PC-3 (cell line): ENCODE data around the gene RTN4RL2. TPM values are rescaled to one million over a fixed set of nuclear protein-coding genes. Genes with fewer than 3 reads are reported as not detected.

ENCODE experiments used
- ATAC-seq: fragments of 200-7000 bp; cut with Tn5 transposase; 2 replicates; pipeline ENCODE4 v1.9.1; 2020; ENCODE audit warnings: mild to moderate bottlenecking, moderate library complexity
- BruUV-seq: library from RNA; stranded (reverse); fragments of 400-500 nt; replicated peaks from 2 replicates; lab custom pipeline; 2021; lab: Mats Ljungman, UMichigan
- CTCF ChIA-PET: fragments of 300-600 bp; sonication (Branson Sonifier 250); formaldehyde crosslinking; loops from one replicate; lab custom pipeline; 2022; ENCODE audit warnings: antibody characterized with exemption; lab: Charles Lee
- POLR2A ChIA-PET: fragments of 300-600 bp; sonication (Branson Sonifier 250); formaldehyde crosslinking; loops from one replicate; lab custom pipeline; 2022; ENCODE audit warnings: antibody characterized with exemption; ENCODE audit not compliant: unreplicated experiment; lab: Charles Lee
- DNase-seq: peaks from one replicate; pipeline ENCODE4 v3.0.0-alpha.2; 2015
- H2AFZ ChIP-seq: fragments of 300-600 bp; sonication (generic); 2 replicates; pipeline ENCODE4 v1.6.0; 2016; ENCODE audit warnings: antibody characterized with exemption, low read length
- H3F3A ChIP-seq: fragments of 300-600 bp; sonication (generic); one replicate; pipeline ENCODE4 v1.6.0; 2017; ENCODE audit warnings: antibody characterized with exemption, low read length, control low read depth, mild to moderate bottlenecking; ENCODE audit not compliant: unreplicated experiment
- H3K27ac ChIP-seq: fragments of 300-600 bp; sonication (generic); 2 replicates; pipeline ENCODE4 v1.5.1; 2016; ENCODE audit warnings: mild to moderate bottlenecking, low read length
- H3K27me3 ChIP-seq: fragments of 300-600 bp; sonication (generic); 2 replicates; pipeline ENCODE4 v1.6.1; 2016; ENCODE audit warnings: low read length, mixed read lengths
- H3K36me3 ChIP-seq: fragments of 300-600 bp; sonication (generic); 2 replicates; pipeline ENCODE4 v1.6.1; 2016; ENCODE audit warnings: low read depth, mixed run types, low read length, mixed read lengths
- H3K4me1 ChIP-seq: fragments of 300-600 bp; sonication (generic); 2 replicates; pipeline ENCODE4 v1.5.1; 2016; ENCODE audit warnings: low read length; ENCODE audit not compliant: insufficient read depth
- H3K4me2 ChIP-seq: fragments of 300-600 bp; sonication (generic); 2 replicates; pipeline ENCODE4 v1.6.0; 2016; ENCODE audit warnings: low read length
- H3K4me3 ChIP-seq: fragments of 300-600 bp; sonication (generic); 2 replicates; pipeline ENCODE4 v1.5.1; 2016; ENCODE audit warnings: mild to moderate bottlenecking, low read length, mixed read lengths
- H3K79me2 ChIP-seq: fragments of 300-600 bp; sonication (generic); 2 replicates; pipeline ENCODE4 v1.6.1; 2017; ENCODE audit warnings: low read length, mixed read lengths
- H3K9ac ChIP-seq: fragments of 300-600 bp; sonication (generic); 2 replicates; pipeline ENCODE4 v1.6.0; 2016; ENCODE audit warnings: mild to moderate bottlenecking, low read length
- H3K9me2 ChIP-seq: fragments of 300-600 bp; sonication (generic); replicated peaks from 2 replicates; pipeline ENCODE4 v1.6.1; 2016; ENCODE audit warnings: mixed run types, low read length, mixed read lengths
- H3K9me3 ChIP-seq: fragments of 300-600 bp; sonication (generic); 2 replicates; pipeline ENCODE4 v1.6.1; 2016; ENCODE audit warnings: low read length, mixed read lengths
- H4K20me1 ChIP-seq: fragments of 300-600 bp; sonication (generic); 2 replicates; pipeline ENCODE4 v1.6.1; 2016; ENCODE audit warnings: low read length, mixed read lengths
- EZH2 ChIP-seq: fragments of 300-600 bp; sonication (generic); IDR thresholded peaks from one replicate; pipeline ENCODE4 v1.6.1; 2017; ENCODE audit warnings: antibody characterized with exemption, mild to moderate bottlenecking, low read length; ENCODE audit not compliant: unreplicated experiment
- EZH2phosphoT487 ChIP-seq: fragments of 300-600 bp; sonication (generic); IDR thresholded peaks from 2 replicates; pipeline ENCODE4 v1.6.1; 2018; ENCODE audit warnings: mild to moderate bottlenecking, antibody characterized with exemption, low read length, borderline replicate concordance
- intact Hi-C: fragments of 100-400 bp; cut with micrococcal nuclease; formaldehyde crosslinking; loops from 2 replicates; pipeline ENCODE4 v1.9.0; 2023
- total RNA-seq: library from RNA; depleted of rRNA; stranded (reverse); fragments of >200 nt; gene quantifications from 2 replicates; pipeline ENCODE4 v1.2.3, GENCODE V29; 2014
- TF ChIP-seq, protein P1 (sequence below): fragments of 300-600 bp; sonication (generic); conservative IDR thresholded peaks from 2 replicates; pipeline ENCODE4 v1.5.1; 2017; ENCODE audit warnings: antibody characterized with exemption, low read depth, mild to moderate bottlenecking, low read length

Gene RTN4RL2
- total RNA-seq, 1 experiment from 2014 or later = 3.5 TPM

DNA sequence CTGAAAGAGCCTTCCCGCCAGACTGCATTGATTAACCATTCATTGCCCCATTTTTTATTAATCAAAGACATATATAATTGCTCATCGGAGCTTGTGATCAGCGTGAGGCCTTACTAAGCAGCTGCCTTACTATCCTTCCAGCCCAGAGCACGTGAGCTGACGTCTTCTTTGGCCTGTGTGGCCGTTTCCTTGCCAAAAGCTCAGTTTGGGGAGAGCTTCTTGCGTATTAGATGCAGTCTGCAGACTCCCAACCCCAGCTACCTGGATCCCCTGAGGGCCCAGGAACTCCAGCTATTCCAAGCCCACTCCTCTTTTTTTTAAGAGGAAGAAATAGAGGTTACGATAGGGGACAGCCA lies 32.6 kb upstream of the RTN4RL2 start:
- H3K9me2 ChIP-seq = no peaks in the 10 kb centered on the region
- no peak overlapping the region for H3K4me3 ChIP-seq
- peak overlapping the region; percentile 71 for H3K4me2 ChIP-seq
- no peaks in the 10 kb centered on the region for H4K20me1 ChIP-seq
- H3K79me2 ChIP-seq = peaks cover 15% of the 10 kb centered on the region
- H3F3A ChIP-seq = no peaks in the 10 kb centered on the region
- POLR2A ChIA-PET = interaction anchor here (0.9 kb wide), 1 partner anchor 14 kb away, joined by 10 read pairs; no protein-coding TSS in a partner anchor
- CTCF ChIA-PET = interaction anchor here (0.5 kb wide), 1 partner anchor 51 kb away, joined by 6 read pairs; no protein-coding TSS in a partner anchor
- BruUV-seq = no TSS peak
- H3K4me1 ChIP-seq = peaks cover 51% of the 10 kb centered on the region
- ATAC-seq (no peak; the same call in 1 of the 2 replicates), DNase-seq (no peak)
- intact Hi-C loops = loop anchor here (1.0 kb wide), 1 partner anchor 14 kb away; no protein-coding TSS in a partner anchor
- TF ChIP-seq EZH2 = no peak
- TF ChIP-seq, protein P1, sequence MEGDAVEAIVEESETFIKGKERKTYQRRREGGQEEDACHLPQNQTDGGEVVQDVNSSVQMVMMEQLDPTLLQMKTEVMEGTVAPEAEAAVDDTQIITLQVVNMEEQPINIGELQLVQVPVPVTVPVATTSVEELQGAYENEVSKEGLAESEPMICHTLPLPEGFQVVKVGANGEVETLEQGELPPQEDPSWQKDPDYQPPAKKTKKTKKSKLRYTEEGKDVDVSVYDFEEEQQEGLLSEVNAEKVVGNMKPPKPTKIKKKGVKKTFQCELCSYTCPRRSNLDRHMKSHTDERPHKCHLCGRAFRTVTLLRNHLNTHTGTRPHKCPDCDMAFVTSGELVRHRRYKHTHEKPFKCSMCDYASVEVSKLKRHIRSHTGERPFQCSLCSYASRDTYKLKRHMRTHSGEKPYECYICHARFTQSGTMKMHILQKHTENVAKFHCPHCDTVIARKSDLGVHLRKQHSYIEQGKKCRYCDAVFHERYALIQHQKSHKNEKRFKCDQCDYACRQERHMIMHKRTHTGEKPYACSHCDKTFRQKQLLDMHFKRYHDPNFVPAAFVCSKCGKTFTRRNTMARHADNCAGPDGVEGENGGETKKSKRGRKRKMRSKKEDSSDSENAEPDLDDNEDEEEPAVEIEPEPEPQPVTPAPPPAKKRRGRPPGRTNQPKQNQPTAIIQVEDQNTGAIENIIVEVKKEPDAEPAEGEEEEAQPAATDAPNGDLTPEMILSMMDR = no peak
- no peak for TF ChIP-seq EZH2phosphoT487
- H3K9me3 ChIP-seq = no peaks in the 10 kb centered on the region
- peak overlapping the region; percentile 52 for H2AFZ ChIP-seq
- peak overlapping the region; percentile 84 for H3K9ac ChIP-seq
- H3K27ac ChIP-seq = peak overlapping the region; percentile 92
- H3K27me3 ChIP-seq = no peaks in the 10 kb centered on the region
- no peaks in the 10 kb centered on the region for H3K36me3 ChIP-seq

DNA sequence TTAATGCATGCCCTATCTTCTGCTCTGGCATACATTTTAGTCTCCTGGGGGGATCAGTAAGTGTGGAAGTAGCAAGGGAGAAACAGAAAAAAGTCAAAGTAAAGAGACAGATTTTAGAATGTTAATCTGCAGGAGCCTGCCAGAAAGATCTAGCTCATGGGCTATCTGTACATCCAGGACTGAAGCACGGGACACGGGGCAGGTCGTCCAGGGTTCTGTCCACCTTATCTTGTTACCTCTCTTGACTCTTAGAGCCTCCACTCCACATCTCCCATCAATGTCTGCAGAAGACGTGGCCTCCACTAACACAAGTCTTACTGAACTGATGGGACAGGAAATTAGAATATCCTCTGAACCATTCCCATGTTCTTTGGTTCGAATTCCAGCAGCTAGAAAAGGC lies 31.7 kb upstream of the RTN4RL2 start:
- Histone ChIP-seq H3K36me3 (no peaks in the 10 kb centered on the region), H3F3A (no peaks in the 10 kb centered on the region), H3K4me1 (peaks cover 60% of the 10 kb centered on the region), H3K27me3 (no peaks in the 10 kb centered on the region), H3K9ac (no peak overlapping the region), H3K79me2 (peaks cover 15% of the 10 kb centered on the region), H3K4me2 (no peak overlapping the region), H3K4me3 (no peak overlapping the region), H3K27ac (no peak overlapping the region), H3K9me3 (no peaks in the 10 kb centered on the region), H2AFZ (no peak overlapping the region), H4K20me1 (no peaks in the 10 kb centered on the region), H3K9me2 (no peaks in the 10 kb centered on the region)
- no peak for TF ChIP-seq EZH2
- TF ChIP-seq EZH2phosphoT487 = no peak
- TF ChIP-seq, protein P1 = no peak
- ChIA-PET POLR2A (no interaction called here), CTCF (no interaction called here)
- DNase-seq = no peak
- ATAC-seq = no peak
- intact Hi-C loops = no loop called here
- no TSS peak for BruUV-seq

DNA sequence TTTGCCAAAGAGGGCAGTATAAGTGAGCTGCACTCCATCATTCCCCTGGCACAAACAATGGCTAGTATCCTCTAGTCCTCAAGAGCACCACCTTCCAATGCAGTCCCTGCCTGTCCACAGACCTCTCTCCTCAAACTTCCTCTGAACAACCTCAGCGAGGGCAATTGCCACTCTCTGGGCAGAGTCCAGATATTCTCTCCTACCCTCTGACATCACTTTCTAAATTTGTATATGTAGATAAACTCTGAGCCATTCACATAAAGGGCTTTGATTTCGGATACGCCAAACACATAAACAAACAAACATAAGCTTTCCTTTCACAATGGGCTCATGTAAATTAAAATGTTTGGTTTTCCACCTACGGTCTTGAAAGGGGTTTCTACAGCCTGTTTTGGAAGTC lies 30.4 kb upstream of the RTN4RL2 start:
- Histone ChIP-seq H3K79me2 (peaks cover 15% of the 10 kb centered on the region), H3K9ac (no peak overlapping the region), H3F3A (peaks cover 3% of the 10 kb centered on the region), H3K4me3 (no peak overlapping the region), H3K4me2 (no peak overlapping the region), H3K27ac (no peak overlapping the region), H2AFZ (no peak overlapping the region), H3K4me1 (peaks cover 62% of the 10 kb centered on the region), H3K9me3 (no peaks in the 10 kb centered on the region), H3K36me3 (no peaks in the 10 kb centered on the region), H4K20me1 (no peaks in the 10 kb centered on the region), H3K9me2 (no peaks in the 10 kb centered on the region), H3K27me3 (no peaks in the 10 kb centered on the region)
- ChIA-PET POLR2A (no interaction called here), CTCF (no interaction called here)
- TF ChIP-seq, protein P1 = no peak
- no peak for TF ChIP-seq EZH2
- TF ChIP-seq EZH2phosphoT487 = no peak
- ATAC-seq = no peak
- no peak for DNase-seq
- BruUV-seq = no TSS peak
- intact Hi-C loops = no loop called here
